ENCODE data around the gene FARS2. TPM values are rescaled to one million over a fixed set of nuclear protein-coding genes. Genes with fewer than 3 reads are reported as not detected.

Gene FARS2
- total and polyA plus RNA-seq, 4 experiments from 2014 or later: 15.6 to 48.4 (median 24.3) TPM

- ChIA-PET POLR2A (ENCODE audit: partially characterized antibody) (no interaction called here), CTCF (ENCODE audit: partially characterized antibody) (no interaction called here)
- Histone ChIP-seq H3K9me3 (ENCODE audit: control insufficient read depth in 1 of 2, low read length in 2 of 2) (no peaks in the 10 kb centered on the region), H3K4me1 (ENCODE audit: insufficient read depth, low read length) (no peaks in the 10 kb centered on the region), H3K36me3 (ENCODE audit: insufficient read depth, low read length) (no peaks in the 10 kb centered on the region), H3K27me3 (ENCODE audit: insufficient read depth, low read length) (no peaks in the 10 kb centered on the region), H3K27ac (ENCODE audit: low read depth, low read length) (no peak overlapping the region), H3K4me3 (ENCODE audit: low read length in 2 of 2) (no peak overlapping the region)
- DNase-seq: no peak
- intact Hi-C loops (cut with micrococcal nuclease): no loop called here
- Mint-ChIP-seq H3K36me3 (peaks cover 13 to 15% of the 10 kb centered on the region in 2 donors), H3K4me1 (peaks cover 0 to 3% (median 1%) of the 10 kb centered on the region in 4 donors), H3K27ac (no peak overlapping the region), H3K27me3 (no peaks in the 10 kb centered on the region), H3K9me3 (no peaks in the 10 kb centered on the region), H3K4me3 (no peak overlapping the region)
Measured at GRCh38 chr6:5248302-5249098, 12.8 kb upstream of the FARS2 start.

GRCh38 chr6:5249451-5250122, 11.7 kb upstream of the FARS2 start:
- CTCF ChIA-PET (ENCODE audit: partially characterized antibody): interaction anchor here (1.0 kb wide), 1 partner anchor 105 kb away, joined by 3 read pairs; no protein-coding TSS in a partner anchor

GRCh38 chr6:5250451-5250850, 10.9 kb upstream of the FARS2 start:
- Mint-ChIP-seq H3K36me3 (peaks cover 13 to 22% of the 10 kb centered on the region in 2 donors), H3K27ac (no peak overlapping the region), H3K27me3 (no peaks in the 10 kb centered on the region), H3K4me3 (no peak overlapping the region), H3K9me3 (no peaks in the 10 kb centered on the region), H3K4me1 (peaks cover 0 to 3% (median 1%) of the 10 kb centered on the region in 4 donors)
- no peaks in the 10 kb centered on the region for H3K9me3 ChIP-seq (ENCODE audit: control insufficient read depth in 1 of 2, low read length in 2 of 2)
- no peak overlapping the region for H3K4me3 ChIP-seq (ENCODE audit: low read length in 2 of 2)
- ChIA-PET CTCF (ENCODE audit: partially characterized antibody) (no interaction called here), POLR2A (ENCODE audit: partially characterized antibody) (no interaction called here)
- DNase-seq: no peak
- intact Hi-C loops (cut with micrococcal nuclease): no loop called here
- H3K36me3 ChIP-seq (ENCODE audit: insufficient read depth, low read length): no peaks in the 10 kb centered on the region
- no peaks in the 10 kb centered on the region for H3K4me1 ChIP-seq (ENCODE audit: insufficient read depth, low read length)
- no peak overlapping the region for H3K27ac ChIP-seq (ENCODE audit: low read depth, low read length)
- H3K27me3 ChIP-seq (ENCODE audit: insufficient read depth, low read length): no peaks in the 10 kb centered on the region

More at GRCh38 chr6:5249451-5250122, 11.7 kb upstream of the FARS2 start:
- H3K27me3 Mint-ChIP-seq: no peaks in the 10 kb centered on the region
- Histone ChIP-seq H3K36me3 (ENCODE audit: insufficient read depth, low read length) (no peaks in the 10 kb centered on the region), H3K4me1 (ENCODE audit: insufficient read depth, low read length) (no peaks in the 10 kb centered on the region), H3K27me3 (ENCODE audit: insufficient read depth, low read length) (no peaks in the 10 kb centered on the region), H3K9me3 (ENCODE audit: control insufficient read depth in 1 of 2, low read length in 2 of 2) (no peaks in the 10 kb centered on the region), H3K27ac (ENCODE audit: low read depth, low read length) (no peak overlapping the region), H3K4me3 (ENCODE audit: low read length in 2 of 2) (no peak overlapping the region)
- no peak for DNase-seq
- no peak overlapping the region for H3K4me3 Mint-ChIP-seq
- POLR2A ChIA-PET (ENCODE audit: partially characterized antibody): no interaction called here
- no peak overlapping the region for H3K27ac Mint-ChIP-seq
- peaks cover 0 to 3% (median 1%) of the 10 kb centered on the region in 4 donors for H3K4me1 Mint-ChIP-seq
- peaks cover 13 to 16% of the 10 kb centered on the region in 2 donors for H3K36me3 Mint-ChIP-seq
- intact Hi-C loops (cut with micrococcal nuclease): no loop called here
- no peaks in the 10 kb centered on the region for H3K9me3 Mint-ChIP-seq

GRCh38 chr6:5250911-5251310, 10.4 kb upstream of the FARS2 start:
- Mint-ChIP-seq H3K9me3 (no peaks in the 10 kb centered on the region), H3K27ac (no peak overlapping the region), H3K27me3 (no peaks in the 10 kb centered on the region), H3K36me3 (peaks cover 13 to 22% of the 10 kb centered on the region in 2 donors), H3K4me3 (no peak overlapping the region), H3K4me1 (peaks cover 0 to 3% (median 1%) of the 10 kb centered on the region in 4 donors)
- Histone ChIP-seq H3K27ac (ENCODE audit: low read depth, low read length) (no peak overlapping the region), H3K4me1 (ENCODE audit: insufficient read depth, low read length) (no peaks in the 10 kb centered on the region), H3K4me3 (ENCODE audit: low read length in 2 of 2) (no peak overlapping the region), H3K9me3 (ENCODE audit: control insufficient read depth in 1 of 2, low read length in 2 of 2) (no peaks in the 10 kb centered on the region), H3K27me3 (ENCODE audit: insufficient read depth, low read length) (no peaks in the 10 kb centered on the region), H3K36me3 (ENCODE audit: insufficient read depth, low read length) (no peaks in the 10 kb centered on the region)
- ChIA-PET CTCF (ENCODE audit: partially characterized antibody) (no interaction called here), POLR2A (ENCODE audit: partially characterized antibody) (no interaction called here)
- DNase-seq: no peak
- intact Hi-C loops (cut with micrococcal nuclease): no loop called here

GRCh38 chr6:5256952-5257351, 4.4 kb upstream of the FARS2 start:
- no peak for DNase-seq
- Mint-ChIP-seq H3K36me3 (peaks cover 14 to 16% of the 10 kb centered on the region in 2 donors), H3K4me1 (peaks cover 13 to 29% (median 20%) of the 10 kb centered on the region in 4 donors), H3K9me3 (no peaks in the 10 kb centered on the region), H3K27ac (no peak overlapping the region), H3K27me3 (no peaks in the 10 kb centered on the region), H3K4me3 (no peak overlapping the region)
- no peak overlapping the region for H3K4me3 ChIP-seq (ENCODE audit: low read length in 2 of 2)
- ChIA-PET CTCF (ENCODE audit: partially characterized antibody) (interaction anchor here (1.2 kb wide), 1 partner anchor 113 kb away, joined by 5 read pairs; no protein-coding TSS in a partner anchor), POLR2A (ENCODE audit: partially characterized antibody) (no interaction called here)
- no peaks in the 10 kb centered on the region for H3K9me3 ChIP-seq (ENCODE audit: control insufficient read depth in 1 of 2, low read length in 2 of 2)
- H3K36me3 ChIP-seq (ENCODE audit: insufficient read depth, low read length): no peaks in the 10 kb centered on the region
- intact Hi-C loops (cut with micrococcal nuclease): no loop called here
- H3K4me1 ChIP-seq (ENCODE audit: insufficient read depth, low read length): peaks cover 12% of the 10 kb centered on the region
- H3K27me3 ChIP-seq (ENCODE audit: insufficient read depth, low read length): no peaks in the 10 kb centered on the region
- no peak overlapping the region for H3K27ac ChIP-seq (ENCODE audit: low read depth, low read length)

GRCh38 chr6:5257400-5257799, 3.9 kb upstream of the FARS2 start:
- peaks cover 13 to 34% (median 21%) of the 10 kb centered on the region in 4 donors for H3K4me1 Mint-ChIP-seq
- POLR2A ChIA-PET (ENCODE audit: partially characterized antibody): no interaction called here
- Histone ChIP-seq H3K4me3 (ENCODE audit: low read length in 2 of 2) (no peak overlapping the region), H3K9me3 (ENCODE audit: control insufficient read depth in 1 of 2, low read length in 2 of 2) (no peaks in the 10 kb centered on the region), H3K27ac (ENCODE audit: low read depth, low read length) (no peak overlapping the region), H3K36me3 (ENCODE audit: insufficient read depth, low read length) (no peaks in the 10 kb centered on the region), H3K4me1 (ENCODE audit: insufficient read depth, low read length) (peaks cover 16% of the 10 kb centered on the region), H3K27me3 (ENCODE audit: insufficient read depth, low read length) (no peaks in the 10 kb centered on the region)
- peak overlapping the region in 1 of 8 donors; percentile 60 for H3K4me3 Mint-ChIP-seq
- peaks cover 11 to 15% of the 10 kb centered on the region in 2 donors for H3K36me3 Mint-ChIP-seq
- DNase-seq: no peak
- H3K27ac Mint-ChIP-seq: peak overlapping the region in 1 of 7 donors; percentile 78
- no peaks in the 10 kb centered on the region for H3K9me3 Mint-ChIP-seq
- intact Hi-C loops (cut with micrococcal nuclease): no loop called here
- CTCF ChIA-PET (ENCODE audit: partially characterized antibody): no interaction called here
- H3K27me3 Mint-ChIP-seq: no peaks in the 10 kb centered on the region

GRCh38 chr6:5259428-5259827, 1.9 kb upstream of the FARS2 start:
- Mint-ChIP-seq H3K27ac (peak overlapping the region; percentile 98 to 100 (median 99)), H3K36me3 (peaks cover 7 to 12% of the 10 kb centered on the region in 2 donors), H3K4me1 (peaks cover 15 to 38% (median 21%) of the 10 kb centered on the region in 4 donors), H3K27me3 (no peaks in the 10 kb centered on the region), H3K4me3 (peak overlapping the region; percentile 90 to 99 (median 96)), H3K9me3 (no peaks in the 10 kb centered on the region)
- H3K36me3 ChIP-seq (ENCODE audit: insufficient read depth, low read length): no peaks in the 10 kb centered on the region
- CTCF ChIA-PET (ENCODE audit: partially characterized antibody): interaction anchor here (1.5 to 1.7 kb wide), 2 partner anchors 43 to 115 kb away, joined by 4 to 5 read pairs; no protein-coding TSS in a partner anchor
- peaks cover 21% of the 10 kb centered on the region for H3K4me1 ChIP-seq (ENCODE audit: insufficient read depth, low read length)
- H3K4me3 ChIP-seq (ENCODE audit: low read length in 2 of 2): no peak overlapping the region
- H3K9me3 ChIP-seq (ENCODE audit: control insufficient read depth in 1 of 2, low read length in 2 of 2): no peaks in the 10 kb centered on the region
- no peaks in the 10 kb centered on the region for H3K27me3 ChIP-seq (ENCODE audit: insufficient read depth, low read length)
- peak overlapping the region; percentile 95 for H3K27ac ChIP-seq (ENCODE audit: low read depth, low read length)
- POLR2A ChIA-PET (ENCODE audit: partially characterized antibody): interaction anchor here (2.7 kb wide), 1 partner anchor 85 kb away, joined by 17 read pairs; no protein-coding TSS in a partner anchor
- intact Hi-C loops (cut with micrococcal nuclease): no loop called here
- no peak for DNase-seq
